HepG2 (cell line): ENCODE results near the gene SYCP2L. TPM values are rescaled to one million over a fixed set of nuclear protein-coding genes. Genes with fewer than 3 reads are reported as not detected.

Experiments
- ARID5B ChIP-seq: IDR thresholded peaks from 2 replicates; pipeline ENCODE4 v1.4.0; 2020; ENCODE audit warnings: mild to moderate bottlenecking, missing genetic modification reagents
- CBX5 ChIP-seq: sonication (generic); formaldehyde crosslinking; IDR thresholded peaks from 2 replicates; pipeline ENCODE4 v1.4.0; 2020; ENCODE audit warnings: missing genetic modification reagents, borderline replicate concordance
- CCDC6 ChIP-seq: sonication (generic); formaldehyde crosslinking; IDR thresholded peaks from 2 replicates; pipeline ENCODE4 v1.8.1; 2022; ENCODE audit warnings: mild to moderate bottlenecking, missing genetic modification reagents, moderate library complexity
- NFE2 ChIP-seq: sonication (generic); formaldehyde crosslinking; IDR thresholded peaks from 2 replicates; pipeline ENCODE4 v1.4.0; 2020; ENCODE audit warnings: missing genetic modification reagents
- PHF5A ChIP-seq: IDR thresholded peaks from one replicate; pipeline ENCODE4 v1.6.1; 2018; ENCODE audit warnings: low read depth, missing genetic modification reagents; ENCODE audit not compliant: unreplicated experiment
- ZBTB4 ChIP-seq: sonication (generic); formaldehyde crosslinking; IDR thresholded peaks from 2 replicates; pipeline ENCODE4 v1.4.0; 2020; ENCODE audit warnings: missing genetic modification reagents, mild to moderate bottlenecking, borderline replicate concordance
- ZMYM4 ChIP-seq: sonication (generic); formaldehyde crosslinking; IDR thresholded peaks from 2 replicates; pipeline ENCODE4 v1.8.1; 2023; ENCODE audit warnings: mild to moderate bottlenecking, missing genetic modification reagents
- ZNF44 ChIP-seq: sonication (generic); formaldehyde crosslinking; IDR thresholded peaks from 2 replicates; pipeline ENCODE4 v1.5.1; 2020; ENCODE audit warnings: mild to moderate bottlenecking, missing genetic modification reagents
- ZNF563 ChIP-seq: sonication (generic); formaldehyde crosslinking; IDR thresholded peaks from 2 replicates; pipeline ENCODE4 v1.8.0; 2022; ENCODE audit warnings: mild to moderate bottlenecking, moderate library complexity, missing genetic modification reagents
- polyA plus RNA-seq, 8 experiments: library from polyadenylated mRNA; depleted of rRNA in 3 of 8; stranded (reverse) in 7 of 8; unstranded in 1 of 8; fragments of >200 nt; fragmentation: Illumina TruSeq in 4 of 8; extraction: Trizol in 4 of 8; gene quantifications; 2 replicates each; pipeline versions ENCODE4 v1.2.1 to v1.2.3, GENCODE V29; 2011 to 2016; ENCODE audit warnings: low read depth in 4 of 8, missing spikeins in 1 of 8, mixed read lengths in 1 of 8; ENCODE audit not compliant: insufficient read depth in 1 of 8
- total RNA-seq, 5 experiments: library from RNA; depleted of rRNA; stranded (reverse); fragments of >200 nt; fragmentation: Illumina TruSeq; extraction: Trizol; gene quantifications; 2 replicates each; pipeline ENCODE4 v1.2.3, GENCODE V29; 2016; ENCODE audit warnings: low read depth in 1 of 5
- TF ChIP-seq, protein P1 (sequence below): sonication (generic); formaldehyde crosslinking; IDR thresholded peaks from 2 replicates; pipeline ENCODE4 v1.5.1; 2020; ENCODE audit warnings: mild to moderate bottlenecking, missing genetic modification reagents
- TF ChIP-seq, protein P2 (sequence below): IDR thresholded peaks from 2 replicates; pipeline ENCODE4 v1.6.1; 2016; ENCODE audit warnings: low read depth, borderline replicate concordance

Gene SYCP2L
- total and polyA plus RNA-seq, 2 of the 13 experiments (the other 11 are each of a cell fraction or from before 2014, with no cell fraction given), result 0.22 to 0.54 TPM

GRCh38 chr6:10954590-10955010 lies 67.7 kb downstream of the SYCP2L start (continued):
- TF ChIP-seq, protein P1, sequence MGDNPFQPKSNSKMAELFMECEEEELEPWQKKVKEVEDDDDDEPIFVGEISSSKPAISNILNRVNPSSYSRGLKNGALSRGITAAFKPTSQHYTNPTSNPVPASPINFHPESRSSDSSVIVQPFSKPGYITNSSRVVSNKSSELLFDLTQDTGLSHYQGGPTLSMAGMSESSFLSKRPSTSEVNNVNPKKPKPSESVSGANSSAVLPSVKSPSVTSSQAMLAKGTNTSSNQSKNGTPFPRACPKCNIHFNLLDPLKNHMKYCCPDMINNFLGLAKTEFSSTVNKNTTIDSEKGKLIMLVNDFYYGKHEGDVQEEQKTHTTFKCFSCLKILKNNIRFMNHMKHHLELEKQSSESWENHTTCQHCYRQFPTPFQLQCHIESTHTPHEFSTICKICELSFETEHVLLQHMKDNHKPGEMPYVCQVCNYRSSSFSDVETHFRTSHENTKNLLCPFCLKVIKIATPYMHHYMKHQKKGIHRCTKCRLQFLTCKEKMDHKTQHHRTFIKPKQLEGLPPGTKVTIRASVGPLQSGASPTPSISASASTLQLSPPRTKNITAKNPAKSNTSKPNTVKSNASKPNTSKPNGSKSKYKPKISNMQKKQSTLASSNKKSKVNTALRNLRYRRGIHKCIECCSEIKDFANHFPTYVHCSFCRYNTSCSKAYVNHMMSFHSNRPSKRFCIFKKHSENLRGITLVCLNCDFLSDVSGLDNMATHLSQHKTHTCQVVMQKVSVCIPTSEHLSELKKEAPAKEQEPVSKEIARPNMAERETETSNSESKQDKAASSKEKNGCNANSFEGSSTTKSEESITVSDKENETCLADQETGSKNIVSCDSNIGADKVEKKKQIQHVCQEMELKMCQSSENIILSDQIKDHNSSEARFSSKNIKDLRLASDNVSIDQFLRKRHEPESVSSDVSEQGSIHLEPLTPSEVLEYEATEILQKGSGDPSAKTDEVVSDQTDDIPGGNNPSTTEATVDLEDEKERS (CRISPR knock-in tag), result 0 out of 2 replicates have a peak, but pooled peaks have one; percentile 80
- TF ChIP-seq CBX5 (peak; percentile 96; the same call in 1 of the 2 replicates), ZBTB4 (0 out of 2 replicates have a peak, but pooled peaks have one; percentile 44), ARID5B (CRISPR knock-in tag) (peak; percentile 85), ZNF44 (CRISPR knock-in tag) (0 out of 2 replicates have a peak, but pooled peaks have one; percentile 73), NFE2 (CRISPR knock-in tag) (no peak), CCDC6 (CRISPR knock-in tag) (0 out of 2 replicates have a peak, but pooled peaks have one; percentile 43), ZNF563 (CRISPR knock-in tag) (peak; percentile 38; the same call in 1 of the 2 replicates), PHF5A (CRISPR knock-in tag) (no peak), ZMYM4 (peak; percentile 99)
- TF ChIP-seq, protein P2, sequence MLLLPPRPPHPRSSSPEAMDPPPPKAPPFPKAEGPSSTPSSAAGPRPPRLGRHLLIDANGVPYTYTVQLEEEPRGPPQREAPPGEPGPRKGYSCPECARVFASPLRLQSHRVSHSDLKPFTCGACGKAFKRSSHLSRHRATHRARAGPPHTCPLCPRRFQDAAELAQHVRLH (CRISPR knock-in tag), result peak; percentile 59; the same call in 1 of the 2 replicates
